ENCODE measurements around the gene TAS1R2.
A peak's percentile ranks its signal among the peaks of the same experiment; 100 is the strongest.

TAS1R2 gene

DNA sequence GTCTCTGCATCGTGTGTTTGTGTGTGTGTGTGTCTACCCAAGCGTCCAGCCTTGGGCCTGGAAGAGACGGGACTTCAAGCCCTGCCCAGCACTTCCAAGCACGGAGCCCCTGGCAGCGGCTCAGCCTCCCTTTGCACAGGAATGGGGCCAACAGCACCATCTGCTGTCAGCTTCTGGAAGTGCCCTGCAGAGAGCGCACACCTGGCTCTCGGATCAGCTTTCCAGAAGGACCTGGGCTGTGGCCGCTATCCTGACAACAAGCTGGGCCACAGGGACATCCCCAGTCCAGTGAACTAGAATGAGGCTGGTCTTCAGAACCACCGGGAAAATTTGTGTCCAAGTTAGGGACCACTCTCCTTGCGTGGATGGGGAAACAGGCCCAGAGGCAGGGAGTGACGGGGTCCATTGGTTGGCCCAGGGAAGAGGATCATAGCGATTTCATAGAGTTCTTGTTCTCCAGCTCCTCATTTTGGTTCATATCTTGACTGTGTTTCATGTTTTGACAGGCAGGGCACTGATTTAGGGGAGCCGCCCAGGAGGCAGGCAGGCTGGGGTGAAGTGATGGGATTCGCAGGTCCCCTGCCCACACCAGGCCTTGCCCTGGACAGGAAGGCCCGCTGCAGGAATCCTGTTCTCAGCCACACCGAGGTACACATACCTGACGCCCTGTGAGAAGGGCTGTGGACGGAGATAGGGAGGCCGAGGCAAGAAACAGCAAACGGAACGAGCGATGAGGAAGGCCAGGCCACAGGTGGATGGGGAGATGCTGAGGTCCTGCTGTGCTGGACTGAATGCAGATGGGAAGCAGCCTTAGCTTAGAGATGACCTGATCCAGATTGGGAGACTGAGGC lies 38.4 kb downstream of the TAS1R2 start:
- Histone ChIP-seq H3K27ac (no peak overlapping the region), H3K9me3 (no peaks in the 10 kb centered on the region), H3K27me3 (peaks cover 0 to 58% of the 10 kb centered on the region in 2 donors), H3K4me1 (peaks cover 0 to 3% (median 0%) of the 10 kb centered on the region in 4 donors), H3K36me3 (no peaks in the 10 kb centered on the region), H3K4me3 (no peak overlapping the region)
- TF ChIP-seq, protein P1, sequence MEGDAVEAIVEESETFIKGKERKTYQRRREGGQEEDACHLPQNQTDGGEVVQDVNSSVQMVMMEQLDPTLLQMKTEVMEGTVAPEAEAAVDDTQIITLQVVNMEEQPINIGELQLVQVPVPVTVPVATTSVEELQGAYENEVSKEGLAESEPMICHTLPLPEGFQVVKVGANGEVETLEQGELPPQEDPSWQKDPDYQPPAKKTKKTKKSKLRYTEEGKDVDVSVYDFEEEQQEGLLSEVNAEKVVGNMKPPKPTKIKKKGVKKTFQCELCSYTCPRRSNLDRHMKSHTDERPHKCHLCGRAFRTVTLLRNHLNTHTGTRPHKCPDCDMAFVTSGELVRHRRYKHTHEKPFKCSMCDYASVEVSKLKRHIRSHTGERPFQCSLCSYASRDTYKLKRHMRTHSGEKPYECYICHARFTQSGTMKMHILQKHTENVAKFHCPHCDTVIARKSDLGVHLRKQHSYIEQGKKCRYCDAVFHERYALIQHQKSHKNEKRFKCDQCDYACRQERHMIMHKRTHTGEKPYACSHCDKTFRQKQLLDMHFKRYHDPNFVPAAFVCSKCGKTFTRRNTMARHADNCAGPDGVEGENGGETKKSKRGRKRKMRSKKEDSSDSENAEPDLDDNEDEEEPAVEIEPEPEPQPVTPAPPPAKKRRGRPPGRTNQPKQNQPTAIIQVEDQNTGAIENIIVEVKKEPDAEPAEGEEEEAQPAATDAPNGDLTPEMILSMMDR (IDR thresholded peaks at IDR 0.05) = peak; percentile 66 to 80
- intact Hi-C loops (cut with DNase I; ENCODE audit: low total_unique reads) = loop anchor here (10.0 kb wide), 1 partner anchor 226 kb away; no protein-coding TSS in a partner anchor
- DNase-seq = peak; percentile 58 to 74

DNA sequence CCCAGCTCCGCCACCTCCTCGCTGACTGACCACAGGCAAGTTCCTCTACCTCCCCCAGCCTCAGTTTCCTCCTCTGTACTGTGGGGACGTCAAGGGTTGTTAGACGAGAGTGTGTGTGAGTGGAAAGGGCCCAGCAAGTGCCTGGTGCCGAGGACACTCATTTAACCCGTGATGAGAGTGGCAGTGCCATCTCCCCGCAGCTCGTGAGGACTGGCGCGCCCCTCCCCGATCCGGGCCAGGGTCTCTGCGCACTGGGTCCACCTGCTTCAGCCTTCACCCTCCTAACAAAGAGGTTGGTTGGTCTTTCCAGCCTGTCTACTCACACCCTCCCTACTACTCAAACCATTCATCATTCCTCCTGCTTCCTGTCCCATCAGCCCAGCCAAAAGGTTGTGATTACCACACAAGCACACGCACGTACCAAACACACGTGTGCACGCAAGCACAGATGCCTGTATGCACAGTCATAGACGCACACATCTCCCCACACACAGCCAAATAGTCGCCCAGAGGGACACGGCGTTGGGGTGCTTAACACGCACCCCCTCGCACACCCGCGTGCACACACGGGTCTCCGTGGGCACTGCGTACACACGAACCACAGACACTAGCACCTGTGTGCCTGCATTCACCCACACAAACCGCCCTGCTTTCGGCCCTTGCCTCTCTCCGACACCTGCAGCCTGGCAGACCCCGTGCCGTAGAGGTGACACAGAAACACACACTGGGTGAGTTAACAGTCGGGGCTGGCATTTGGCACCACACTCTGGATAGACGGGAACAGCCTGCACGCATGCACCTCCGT lies 39.3 kb downstream of the TAS1R2 start:
- intact Hi-C loops (cut with DNase I; ENCODE audit: low total_unique reads) = loop anchor here (10.0 kb wide), 1 partner anchor 225 kb away; no protein-coding TSS in a partner anchor
- Histone ChIP-seq H3K27me3 (peaks cover 0 to 64% of the 10 kb centered on the region in 2 donors), H3K9me3 (no peaks in the 10 kb centered on the region), H3K4me1 (peaks cover 0 to 3% (median 0%) of the 10 kb centered on the region in 4 donors), H3K4me3 (no peak overlapping the region), H3K27ac (no peak overlapping the region), H3K36me3 (no peaks in the 10 kb centered on the region)
- TF ChIP-seq, protein P1 (IDR thresholded peaks at IDR 0.05) = no peak
- no peak for DNase-seq

DNA sequence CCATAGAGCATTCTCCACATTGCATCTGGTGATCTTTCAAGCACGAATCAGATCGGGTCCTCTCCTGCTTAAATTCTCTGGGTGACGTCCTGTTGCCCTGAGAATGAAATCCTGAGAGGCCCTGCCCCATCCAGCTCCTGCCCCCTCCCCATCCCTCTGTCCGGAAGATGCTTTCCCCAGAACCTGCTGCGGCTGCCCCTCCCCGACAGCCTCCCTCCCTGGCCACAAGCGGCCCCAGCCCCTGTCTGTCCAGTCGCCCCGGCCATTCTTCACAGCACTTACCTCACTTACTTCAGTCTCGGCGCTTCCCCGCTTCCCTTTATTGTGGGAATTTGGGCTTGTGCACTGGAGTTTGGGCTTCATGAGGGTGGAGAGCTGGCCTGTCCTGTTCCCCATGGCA lies 40.3 kb downstream of the TAS1R2 start:
- TF ChIP-seq, protein P1 (IDR thresholded peaks at IDR 0.05) = no peak
- H3K36me3 ChIP-seq = no peaks in the 10 kb centered on the region
- H3K27me3 ChIP-seq = peaks cover 0 to 74% of the 10 kb centered on the region in 2 donors
- H3K4me3 ChIP-seq = no peak overlapping the region
- intact Hi-C loops (cut with DNase I; ENCODE audit: low total_unique reads) = no loop called here
- peaks cover 0 to 3% (median 0%) of the 10 kb centered on the region in 4 donors for H3K4me1 ChIP-seq
- no peak overlapping the region for H3K27ac ChIP-seq
- H3K9me3 ChIP-seq = no peaks in the 10 kb centered on the region
- DNase-seq = no peak

DNA sequence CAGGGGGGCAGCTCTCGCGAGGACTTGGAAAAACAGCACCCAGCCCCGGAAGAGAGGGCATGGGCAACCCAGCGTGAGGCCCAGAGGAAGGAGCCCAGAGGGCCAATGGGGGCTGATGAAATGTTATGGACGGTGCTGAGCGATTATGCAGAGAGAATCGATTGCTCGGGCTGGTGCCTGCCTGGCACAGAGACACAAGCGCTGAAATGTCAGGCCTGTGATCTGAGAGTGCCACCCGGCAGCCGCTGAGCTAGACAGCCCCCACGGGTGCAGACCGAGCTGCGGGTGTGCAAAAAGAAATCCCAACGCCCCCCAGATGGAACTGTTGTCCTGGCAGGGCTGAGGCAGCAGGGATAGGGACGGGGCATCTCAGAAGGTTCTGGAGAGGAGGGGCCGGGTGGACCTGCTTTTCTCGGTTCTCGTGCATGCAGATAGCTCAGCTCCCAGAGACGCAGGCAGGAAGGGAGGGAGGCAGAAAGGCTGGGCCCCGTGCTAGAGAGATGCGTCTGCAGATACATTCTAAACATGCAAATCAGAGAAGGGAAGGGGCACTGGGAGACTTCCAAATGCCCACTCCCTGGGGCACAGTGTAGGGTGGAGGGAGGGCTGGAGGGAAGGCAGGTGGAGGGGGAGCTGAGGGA lies 41.5 kb downstream of the TAS1R2 start:
- H3K36me3 ChIP-seq = no peaks in the 10 kb centered on the region
- TF ChIP-seq, protein P1 (IDR thresholded peaks at IDR 0.05) = no peak
- H3K4me3 ChIP-seq = no peak overlapping the region
- peaks cover 0 to 3% (median 0%) of the 10 kb centered on the region in 4 donors for H3K4me1 ChIP-seq
- peaks cover 0 to 80% of the 10 kb centered on the region in 2 donors for H3K27me3 ChIP-seq
- intact Hi-C loops (cut with DNase I; ENCODE audit: low total_unique reads) = no loop called here
- DNase-seq = no peak
- H3K9me3 ChIP-seq = no peaks in the 10 kb centered on the region
- H3K27ac ChIP-seq = no peak overlapping the region

DNA sequence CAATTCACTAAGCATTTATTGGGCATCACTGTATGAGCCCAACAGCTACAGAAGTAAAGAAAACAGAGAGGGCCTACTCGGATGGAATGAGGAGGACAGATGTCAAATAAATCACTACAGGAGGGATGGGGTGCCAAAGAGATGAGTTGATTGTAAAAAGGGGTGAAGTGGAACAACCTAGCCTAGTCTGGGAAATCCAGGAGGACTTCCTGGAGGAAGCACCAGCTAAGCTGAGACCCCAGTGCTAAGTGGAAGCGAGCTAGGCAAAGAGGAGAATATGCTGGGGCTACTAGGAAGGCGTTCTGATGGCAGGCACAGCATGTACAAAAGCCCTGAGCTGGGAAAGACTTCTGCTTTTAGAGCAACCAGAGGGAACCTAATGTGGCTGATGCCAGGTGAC lies 42.1 kb downstream of the TAS1R2 start:
- intact Hi-C loops (cut with DNase I; ENCODE audit: low total_unique reads) = no loop called here
- Histone ChIP-seq H3K9me3 (no peaks in the 10 kb centered on the region), H3K4me1 (peaks cover 0 to 3% (median 0%) of the 10 kb centered on the region in 4 donors), H3K4me3 (no peak overlapping the region), H3K36me3 (no peaks in the 10 kb centered on the region), H3K27ac (no peak overlapping the region), H3K27me3 (peaks cover 0 to 80% of the 10 kb centered on the region in 2 donors)
- TF ChIP-seq, protein P1 (IDR thresholded peaks at IDR 0.05) = no peak
- DNase-seq = no peak
